Smooth muscle cell (in vitro differentiated cells): ENCODE results near the gene ARID2. TPM values are rescaled to one million over a fixed set of nuclear protein-coding genes. Genes with fewer than 3 reads are reported as not detected.

Experiments
- DNase-seq: peaks from one replicate; lab custom pipeline; 2025; ENCODE audit not compliant: unreplicated experiment; lab: John Stamatoyannopoulos, UW
- H2AFZ ChIP-seq: fragments of 200-600 bp; sonication (generic); 2 replicates; pipeline ENCODE4 v1.6.0; 2016; ENCODE audit warnings: antibody characterized with exemption, low read depth, mild to moderate bottlenecking
- H3F3A ChIP-seq: fragments of 200-600 bp; sonication (generic); 2 replicates; pipeline ENCODE4 v1.6.0; 2017; ENCODE audit warnings: antibody characterized with exemption, low read depth
- H3K27ac ChIP-seq: fragments of 200-600 bp; sonication (generic); 2 replicates; pipeline ENCODE4 v1.5.1; 2016; ENCODE audit warnings: low read depth, mild to moderate bottlenecking
- H3K27me3 ChIP-seq: fragments of 200-600 bp; sonication (generic); 2 replicates; pipeline ENCODE4 v1.6.1; 2016; ENCODE audit warnings: low read depth, mild to moderate bottlenecking
- H3K36me3 ChIP-seq: fragments of 200-600 bp; sonication (generic); 2 replicates; pipeline ENCODE4 v1.5.1; 2016; ENCODE audit warnings: low read depth
- H3K4me1 ChIP-seq: fragments of 200-600 bp; sonication (generic); 2 replicates; pipeline ENCODE4 v1.5.1; 2016; ENCODE audit warnings: low read depth
- H3K4me2 ChIP-seq: fragments of 200-600 bp; sonication (generic); 2 replicates; pipeline ENCODE4 v1.6.0; 2016; ENCODE audit warnings: mild to moderate bottlenecking
- H3K4me3 ChIP-seq: fragments of 200-600 bp; sonication (generic); 2 replicates; pipeline ENCODE4 v1.5.1; 2016; ENCODE audit warnings: mild to moderate bottlenecking
- H3K79me2 ChIP-seq: fragments of 200-600 bp; sonication (generic); 2 replicates; pipeline ENCODE4 v1.6.0; 2016; ENCODE audit warnings: low read depth, mild to moderate bottlenecking
- H3K9ac ChIP-seq: fragments of 200-600 bp; sonication (generic); 2 replicates; pipeline ENCODE4 v1.6.0; 2016; ENCODE audit warnings: low read depth
- H3K9me3 ChIP-seq: fragments of 200-600 bp; sonication (generic); replicated peaks from 2 replicates; pipeline ENCODE4 v1.5.1; 2016; ENCODE audit warnings: low read depth
- H4K20me1 ChIP-seq: fragments of 200-600 bp; sonication (generic); 2 replicates; pipeline ENCODE4 v1.6.0; 2016; ENCODE audit warnings: low read depth
- WGBS: methylation state at CpG from one replicate; pipeline ENCODE4 v1.1.7; 2016; ENCODE audit warnings: low lambda C conversion rate; 5-methylcytosine and 5-hydroxymethylcytosine counted together
- polyA plus RNA-seq: library from polyadenylated mRNA; unstranded; fragments of >200 nt; fragmentation: Nextera tagmentation; extraction: Ambion mirVana; gene quantifications from 2 replicates; pipeline ENCODE4 v1.2.1, GENCODE V29; 2016
- total RNA-seq: library from RNA; depleted of rRNA; stranded (reverse); fragments of >200 nt; gene quantifications from 2 replicates; pipeline ENCODE4 v1.2.3, GENCODE V29; 2014
- TF ChIP-seq, protein P1 (sequence below): fragments of 200-600 bp; sonication (generic); IDR thresholded peaks from 2 replicates; pipeline ENCODE4 v1.5.1; 2017; ENCODE audit warnings: borderline replicate concordance, mild to moderate bottlenecking, antibody characterized with exemption; ENCODE audit not compliant: insufficient read depth, poor library complexity, severe bottlenecking

ARID2 gene
- total and polyA plus RNA-seq, 2 experiments from 2014 or later, result 9.9 to 36.2 TPM

GRCh38 chr12:45828402-45828801 lies 98.9 kb downstream of the ARID2 start:
- WGBS, result 99% methylated on average over 2 of the region's 2 CpGs

GRCh38 chr12:45831590-45831989 lies 102.1 kb downstream of the ARID2 start:
- H4K20me1 ChIP-seq, result peaks cover under 1% of the 10 kb centered on the region
- no peak overlapping the region for H3K27ac ChIP-seq
- H3K27me3 ChIP-seq, result no peaks in the 10 kb centered on the region
- H3K9me3 ChIP-seq, result peaks cover 9% of the 10 kb centered on the region
- no peak for DNase-seq
- no peak overlapping the region for H3K4me2 ChIP-seq
- H3K79me2 ChIP-seq, result peaks cover 34% of the 10 kb centered on the region
- no peak overlapping the region for H3K9ac ChIP-seq
- H3K36me3 ChIP-seq, result peaks cover 15% of the 10 kb centered on the region
- H2AFZ ChIP-seq, result no peak overlapping the region
- 97% methylated on average over 2 of the region's 2 CpGs for WGBS
- TF ChIP-seq, protein P1, sequence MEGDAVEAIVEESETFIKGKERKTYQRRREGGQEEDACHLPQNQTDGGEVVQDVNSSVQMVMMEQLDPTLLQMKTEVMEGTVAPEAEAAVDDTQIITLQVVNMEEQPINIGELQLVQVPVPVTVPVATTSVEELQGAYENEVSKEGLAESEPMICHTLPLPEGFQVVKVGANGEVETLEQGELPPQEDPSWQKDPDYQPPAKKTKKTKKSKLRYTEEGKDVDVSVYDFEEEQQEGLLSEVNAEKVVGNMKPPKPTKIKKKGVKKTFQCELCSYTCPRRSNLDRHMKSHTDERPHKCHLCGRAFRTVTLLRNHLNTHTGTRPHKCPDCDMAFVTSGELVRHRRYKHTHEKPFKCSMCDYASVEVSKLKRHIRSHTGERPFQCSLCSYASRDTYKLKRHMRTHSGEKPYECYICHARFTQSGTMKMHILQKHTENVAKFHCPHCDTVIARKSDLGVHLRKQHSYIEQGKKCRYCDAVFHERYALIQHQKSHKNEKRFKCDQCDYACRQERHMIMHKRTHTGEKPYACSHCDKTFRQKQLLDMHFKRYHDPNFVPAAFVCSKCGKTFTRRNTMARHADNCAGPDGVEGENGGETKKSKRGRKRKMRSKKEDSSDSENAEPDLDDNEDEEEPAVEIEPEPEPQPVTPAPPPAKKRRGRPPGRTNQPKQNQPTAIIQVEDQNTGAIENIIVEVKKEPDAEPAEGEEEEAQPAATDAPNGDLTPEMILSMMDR, result no peak
- H3K4me1 ChIP-seq, result no peaks in the 10 kb centered on the region
- no peak overlapping the region for H3K4me3 ChIP-seq
- no peaks in the 10 kb centered on the region for H3F3A ChIP-seq

More at GRCh38 chr12:45828402-45828801, 98.9 kb downstream of the ARID2 start:
- peaks cover 5% of the 10 kb centered on the region for H3K9me3 ChIP-seq
- DNase-seq, result no peak
- no peak overlapping the region for H2AFZ ChIP-seq
- H3K4me3 ChIP-seq, result no peak overlapping the region
- H3K79me2 ChIP-seq, result peaks cover 35% of the 10 kb centered on the region
- no peaks in the 10 kb centered on the region for H3K27me3 ChIP-seq
- peaks cover 7% of the 10 kb centered on the region for H3K36me3 ChIP-seq
- no peak overlapping the region for H3K4me2 ChIP-seq
- TF ChIP-seq, protein P1, result no peak
- H3K9ac ChIP-seq, result no peak overlapping the region
- H3K4me1 ChIP-seq, result no peaks in the 10 kb centered on the region
- no peak overlapping the region for H3K27ac ChIP-seq
- no peaks in the 10 kb centered on the region for H3F3A ChIP-seq
- peaks cover 5% of the 10 kb centered on the region for H4K20me1 ChIP-seq

- H3K4me3 ChIP-seq, result no peak overlapping the region
- no peak overlapping the region for H3K27ac ChIP-seq
- peaks cover 19% of the 10 kb centered on the region for H3K36me3 ChIP-seq
- H3K9me3 ChIP-seq, result peaks cover 9% of the 10 kb centered on the region
- no peak overlapping the region for H3K4me2 ChIP-seq
- no peak overlapping the region for H3K9ac ChIP-seq
- TF ChIP-seq, protein P1, result no peak
- no peak overlapping the region for H2AFZ ChIP-seq
- H3F3A ChIP-seq, result no peaks in the 10 kb centered on the region
- H3K4me1 ChIP-seq, result no peaks in the 10 kb centered on the region
- no peaks in the 10 kb centered on the region for H3K27me3 ChIP-seq
- H3K79me2 ChIP-seq, result peaks cover 34% of the 10 kb centered on the region
- no peaks in the 10 kb centered on the region for H4K20me1 ChIP-seq
- DNase-seq, result no peak
Measured at GRCh38 chr12:45833401-45833800, 103.9 kb downstream of the ARID2 start.

GRCh38 chr12:45834809-45835208 lies 105.3 kb downstream of the ARID2 start:
- Histone ChIP-seq H3K79me2 (peaks cover 26% of the 10 kb centered on the region), H3K9me3 (peaks cover 9% of the 10 kb centered on the region), H2AFZ (no peak overlapping the region), H3K4me1 (no peaks in the 10 kb centered on the region), H3F3A (no peaks in the 10 kb centered on the region), H3K27me3 (no peaks in the 10 kb centered on the region), H3K4me3 (no peak overlapping the region), H3K27ac (no peak overlapping the region), H3K36me3 (peaks cover 27% of the 10 kb centered on the region), H4K20me1 (no peaks in the 10 kb centered on the region), H3K9ac (no peak overlapping the region), H3K4me2 (no peak overlapping the region)
- TF ChIP-seq, protein P1, result no peak
- WGBS, result 97% methylated on average over 1 of the region's 1 CpG
- no peak for DNase-seq
